ENCODE measurements around the gene MRTFA.

DNA sequence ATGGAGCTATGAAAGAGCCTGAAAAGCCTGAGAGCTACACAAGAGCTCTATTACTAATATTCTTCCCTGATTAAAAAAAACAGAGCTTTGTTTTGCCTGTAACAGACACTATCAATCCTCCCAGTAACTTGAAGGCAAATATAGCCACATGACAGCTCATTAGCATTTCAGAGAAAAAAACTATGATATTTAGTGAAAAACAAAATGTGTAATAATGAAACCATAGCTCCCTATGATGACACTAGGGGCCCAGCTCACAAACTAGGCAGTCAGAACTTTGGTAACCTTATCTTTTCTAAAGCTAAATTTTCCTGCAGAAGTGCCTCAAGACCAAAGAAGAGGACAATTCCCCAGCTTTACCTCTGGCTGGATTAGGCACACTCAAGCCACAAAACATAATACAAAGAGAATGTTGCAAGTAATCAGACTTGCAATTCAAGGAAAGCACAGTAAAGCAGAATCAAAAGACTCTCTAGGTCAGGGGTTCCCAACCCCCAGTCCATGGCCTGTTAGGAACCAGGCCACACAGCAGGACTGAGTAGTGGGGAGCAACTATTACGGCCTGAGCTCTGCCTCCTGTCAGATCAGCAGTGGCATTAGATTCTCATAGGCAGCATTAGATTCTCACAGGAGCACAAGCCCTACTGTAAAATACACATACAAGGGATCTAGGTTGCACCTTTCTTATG is 53.3 kb downstream of the MRTFA start:
- TF ChIP-seq GATA3 (IDR thresholded peaks at IDR 0.05; ENCODE audit: low read depth, low read length) (no peak), GATA2 (IDR thresholded peaks at IDR 0.05; ENCODE audit: low read depth, low read length) (no peak)
